ENCODE results near the gene PYGB. TPM values are rescaled to one million over a fixed set of nuclear protein-coding genes. Genes with fewer than 3 reads are reported as not detected.

The PYGB gene
- total RNA-seq, 1 experiment from 2014 or later = 216 TPM

- Histone ChIP-seq H3F3A (ENCODE audit: low read length, unreplicated experiment) (no peaks in the 10 kb centered on the region), H3K9ac (ENCODE audit: low read length) (no peak overlapping the region), H4K20me1 (ENCODE audit: low read length) (no peaks in the 10 kb centered on the region), H3K36me3 (ENCODE audit: low read depth, low read length) (peaks cover 60% of the 10 kb centered on the region), H3K27me3 (ENCODE audit: low read length) (no peaks in the 10 kb centered on the region), H3K9me2 (replicated peaks; ENCODE audit: low read length) (no peaks in the 10 kb centered on the region), H3K4me3 (ENCODE audit: low read length) (no peak overlapping the region), H3K27ac (ENCODE audit: low read length) (no peak overlapping the region), H3K9me3 (ENCODE audit: low read length) (no peaks in the 10 kb centered on the region), H3K4me1 (ENCODE audit: insufficient read depth, low read length) (no peaks in the 10 kb centered on the region), H3K79me2 (ENCODE audit: low read length) (peaks cover 9% of the 10 kb centered on the region), H2AFZ (ENCODE audit: low read length) (no peak overlapping the region), H3K4me2 (ENCODE audit: low read length) (no peak overlapping the region)
- ChIA-PET POLR2A (ENCODE audit: unreplicated experiment) (no interaction called here), CTCF (no interaction called here)
- ATAC-seq = no peak
- TF ChIP-seq CTCF (conservative IDR thresholded peaks at IDR 0.05; ENCODE audit: low read depth, low read length) = no peak
- TF ChIP-seq EZH2 (IDR thresholded peaks at IDR 0.05; ENCODE audit: low read length, unreplicated experiment) = no peak
- no peak for TF ChIP-seq EZH2phosphoT487 (IDR thresholded peaks at IDR 0.05; ENCODE audit: borderline replicate concordance, low read length)
- no peak for DNase-seq
- no TSS peak for BruUV-seq (replicated peaks)
- intact Hi-C loops (cut with micrococcal nuclease) = no loop called here
Observed at GRCh38 chr20:25212242-25212641, 35.6 kb upstream of the PYGB start.

- Histone ChIP-seq H2AFZ (ENCODE audit: low read length) (no peak overlapping the region), H3K4me1 (ENCODE audit: insufficient read depth, low read length) (no peaks in the 10 kb centered on the region), H4K20me1 (ENCODE audit: low read length) (no peaks in the 10 kb centered on the region), H3K79me2 (ENCODE audit: low read length) (no peaks in the 10 kb centered on the region), H3K4me2 (ENCODE audit: low read length) (no peak overlapping the region), H3K27ac (ENCODE audit: low read length) (no peak overlapping the region), H3K27me3 (ENCODE audit: low read length) (no peaks in the 10 kb centered on the region), H3F3A (ENCODE audit: low read length, unreplicated experiment) (no peaks in the 10 kb centered on the region), H3K9me3 (ENCODE audit: low read length) (no peaks in the 10 kb centered on the region), H3K9me2 (replicated peaks; ENCODE audit: low read length) (no peaks in the 10 kb centered on the region), H3K9ac (ENCODE audit: low read length) (no peak overlapping the region), H3K36me3 (ENCODE audit: low read depth, low read length) (peaks cover 70% of the 10 kb centered on the region), H3K4me3 (ENCODE audit: low read length) (no peak overlapping the region)
- ChIA-PET CTCF (no interaction called here), POLR2A (ENCODE audit: unreplicated experiment) (no interaction called here)
- DNase-seq = no peak
- TF ChIP-seq EZH2phosphoT487 (IDR thresholded peaks at IDR 0.05; ENCODE audit: borderline replicate concordance, low read length) = no peak
- TF ChIP-seq EZH2 (IDR thresholded peaks at IDR 0.05; ENCODE audit: low read length, unreplicated experiment) = no peak
- no peak for TF ChIP-seq CTCF (conservative IDR thresholded peaks at IDR 0.05; ENCODE audit: low read depth, low read length)
- intact Hi-C loops (cut with micrococcal nuclease) = no loop called here
- no peak for ATAC-seq
- no TSS peak for BruUV-seq (replicated peaks)
Observed at GRCh38 chr20:25213566-25214425, 34.1 kb upstream of the PYGB start.

- Histone ChIP-seq H3K4me2 (ENCODE audit: low read length) (no peak overlapping the region), H3K27me3 (ENCODE audit: low read length) (no peaks in the 10 kb centered on the region), H3K79me2 (ENCODE audit: low read length) (no peaks in the 10 kb centered on the region), H3K9ac (ENCODE audit: low read length) (no peak overlapping the region), H3K4me3 (ENCODE audit: low read length) (no peak overlapping the region), H3K36me3 (ENCODE audit: low read depth, low read length) (peaks cover 70% of the 10 kb centered on the region), H3K9me2 (replicated peaks; ENCODE audit: low read length) (no peaks in the 10 kb centered on the region), H3K9me3 (ENCODE audit: low read length) (no peaks in the 10 kb centered on the region), H3K27ac (ENCODE audit: low read length) (no peak overlapping the region), H2AFZ (ENCODE audit: low read length) (no peak overlapping the region), H4K20me1 (ENCODE audit: low read length) (no peaks in the 10 kb centered on the region), H3F3A (ENCODE audit: low read length, unreplicated experiment) (no peaks in the 10 kb centered on the region), H3K4me1 (ENCODE audit: insufficient read depth, low read length) (no peaks in the 10 kb centered on the region)
- no peak for ATAC-seq
- TF ChIP-seq CTCF (conservative IDR thresholded peaks at IDR 0.05; ENCODE audit: low read depth, low read length) = no peak
- no peak for TF ChIP-seq EZH2phosphoT487 (IDR thresholded peaks at IDR 0.05; ENCODE audit: borderline replicate concordance, low read length)
- TF ChIP-seq EZH2 (IDR thresholded peaks at IDR 0.05; ENCODE audit: low read length, unreplicated experiment) = no peak
- ChIA-PET POLR2A (ENCODE audit: unreplicated experiment) (no interaction called here), CTCF (no interaction called here)
- intact Hi-C loops (cut with micrococcal nuclease) = no loop called here
- no TSS peak for BruUV-seq (replicated peaks)
- DNase-seq = no peak
Observed at GRCh38 chr20:25214426-25214790, 33.5 kb upstream of the PYGB start.

All from PC-3 (cell line).